K562 (cell line): ENCODE data around the gene MFSD6. TPM values are rescaled to one million over a fixed set of nuclear protein-coding genes. Genes with fewer than 3 reads are reported as not detected.

ENCODE experiments used
- ATAC-seq: fragments of 200-7000 bp; cut with Tn5 transposase; 3 replicates; pipeline ENCODE4 v1.9.1; 2020; ENCODE audit warnings: moderate library complexity
- BruUV-seq: library from RNA; stranded (reverse); fragments of 400-500 nt; replicated peaks from 2 replicates; lab custom pipeline; 2021; lab: Mats Ljungman, UMichigan
- CTCF ChIA-PET: fragments of 300-600 bp; formaldehyde crosslinking; extraction: SDS; loops from one replicate; lab custom pipeline; 2021; ENCODE audit warnings: low intra/inter-chr PET ratio; lab: Yijun Ruan, JAX
- POLR2A ChIA-PET: fragments of 300-600, 350-650 bp; sonication (Branson Sonifier 250); formaldehyde crosslinking; extraction: SDS; loops from one replicate; lab custom pipeline; 2021; ENCODE audit warnings: antibody characterized with exemption, inconsistent platforms; lab: Yijun Ruan, JAX
- DNase-seq, 4 experiments: peaks; one replicate each; pipeline versions ENCODE4 v3.0.0 to v3.0.0-alpha.2; 2011 to 2018; ENCODE audit warnings: low spot score in 3 of 4, mixed read lengths in 3 of 4; ENCODE audit errors: extremely low read depth in 1 of 4
- FAIRE-seq: peaks from 2 replicates; lab custom pipeline; 2011; peaks lifted over from hg19 to GRCh38; lab: Jason Lieb, UNC
- H2AFZ ChIP-seq: 2 replicates; pipeline ENCODE4 v1.6.0; 2011; ENCODE audit warnings: low read depth, low read length, control low read depth, inconsistent platforms
- H3K27ac ChIP-seq: fragments of 200-600 bp; 3 replicates; pipeline ENCODE4 v1.8.0; 2011; ENCODE audit warnings: low read depth, mild to moderate bottlenecking, control low read depth, inconsistent platforms, low read length, moderate library complexity, mixed read lengths; ENCODE audit errors: extremely low read depth
- H3K27me3 ChIP-seq, 2 experiments: fragments of 300-600 bp in 1 of 2; 2 replicates in 1 of 2; 3 replicates in 1 of 2; pipeline versions ENCODE4 v1.6.0 to v1.8.0; 2011; ENCODE audit warnings: inconsistent platforms in 2 of 2, low read length in 2 of 2, mild to moderate bottlenecking in 1 of 2, mixed read lengths in 1 of 2, moderate library complexity in 1 of 2; ENCODE audit not compliant: control insufficient read depth in 2 of 2, insufficient read depth in 2 of 2
- H3K36me3 ChIP-seq: fragments of 300-600 bp; 3 replicates; pipeline ENCODE4 v1.8.0; 2011; ENCODE audit warnings: mild to moderate bottlenecking, low read length, inconsistent platforms; ENCODE audit not compliant: control insufficient read depth, insufficient read depth
- H3K4me1 ChIP-seq, 2 experiments: fragments of 200-600 bp in 1 of 2; replicated peaks in 1 of 2; 2 replicates in 1 of 2; 3 replicates in 1 of 2; pipeline versions ENCODE4 v1.5.1 to v1.8.0; 2011; ENCODE audit warnings: inconsistent platforms in 2 of 2, low read length in 2 of 2, mild to moderate bottlenecking in 1 of 2, mixed read lengths in 1 of 2, moderate library complexity in 1 of 2; ENCODE audit not compliant: control insufficient read depth in 2 of 2, insufficient read depth in 2 of 2
- H3K4me2 ChIP-seq: 2 replicates; pipeline ENCODE4 v1.6.1; 2011; ENCODE audit warnings: low read length, control low read depth, inconsistent platforms, mixed read lengths; ENCODE audit not compliant: insufficient read depth
- H3K4me3 ChIP-seq: fragments of 200-600 bp; sonication (generic), shearing (Covaris generic); 2 replicates; pipeline ENCODE4 v1.5.1; 2016; ENCODE audit warnings: control low read depth, inconsistent platforms
- H3K79me2 ChIP-seq: fragments of 200-600 bp; 3 replicates; pipeline ENCODE4 v1.8.0; 2011; ENCODE audit warnings: low read length, inconsistent platforms; ENCODE audit not compliant: control insufficient read depth, insufficient read depth
- H3K9ac ChIP-seq, 2 experiments: 2 replicates each; pipeline versions ENCODE4 v1.6.0 to v1.6.1; 2011; ENCODE audit warnings: low read depth in 2 of 2, low read length in 2 of 2, control low read depth in 1 of 2, inconsistent platforms in 1 of 2, mild to moderate bottlenecking in 1 of 2, mixed read lengths in 1 of 2; ENCODE audit not compliant: insufficient read depth in 1 of 2
- H3K9me1 ChIP-seq: one replicate; pipeline ENCODE4 v1.6.0; 2011; ENCODE audit warnings: inconsistent platforms, mild to moderate bottlenecking, low read length, moderate library complexity; ENCODE audit not compliant: control insufficient read depth, insufficient read depth
- H3K9me3 ChIP-seq: replicated peaks from 2 replicates; pipeline ENCODE4 v1.5.1; 2011; ENCODE audit warnings: low read depth, low read length, inconsistent platforms; ENCODE audit not compliant: control insufficient read depth, insufficient read depth
- H4K20me1 ChIP-seq: replicated peaks from 2 replicates; pipeline ENCODE4 v1.6.1; 2011; ENCODE audit warnings: low read length, inconsistent platforms, mixed read lengths; ENCODE audit not compliant: control insufficient read depth, insufficient read depth
- CEBPB ChIP-seq: fragments of 450-650 bp; IDR thresholded peaks from 2 replicates; pipeline ENCODE4 v1.6.1; 2016; ENCODE audit warnings: missing genetic modification characterization, missing compliant biosample characterization
- ETV5 ChIP-seq: sonication (generic); formaldehyde crosslinking; IDR thresholded peaks from 2 replicates; pipeline ENCODE4 v1.4.0; 2020; ENCODE audit warnings: low read depth, mild to moderate bottlenecking, missing genetic modification reagents
- ETV6 ChIP-seq, 3 experiments: fragments of 150-350 bp in 1 of 3; sonication (generic) in 1 of 3; formaldehyde crosslinking in 1 of 3; IDR thresholded peaks; 2 replicates each; pipeline versions ENCODE4 v1.6.1 to v1.8.0; 2014 to 2022; ENCODE audit warnings: borderline replicate concordance in 2 of 3, low read depth in 2 of 3, antibody characterized with exemption in 1 of 3, low read length in 1 of 3, mild to moderate bottlenecking in 1 of 3, missing genetic modification reagents in 1 of 3
- MGA ChIP-seq: fragments of 450-650 bp; IDR thresholded peaks from 2 replicates; pipeline ENCODE4 v1.6.1; 2016; ENCODE audit warnings: mild to moderate bottlenecking, moderate library complexity
- PHTF2 ChIP-seq: fragments of 250-450 bp; sonication (Bioruptor Pico); IDR thresholded peaks from 2 replicates; pipeline ENCODE4 v1.5.0; 2021; ENCODE audit warnings: mild to moderate bottlenecking
- POLR2AphosphoS2 ChIP-seq: IDR thresholded peaks from 2 replicates; pipeline ENCODE4 v1.6.1; 2012; ENCODE audit warnings: low read length, improper control_type of control experiment
- TAF1 ChIP-seq: IDR thresholded peaks from 2 replicates; pipeline ENCODE4 v1.6.1; 2011; ENCODE audit warnings: mild to moderate bottlenecking, low read length, moderate library complexity; ENCODE audit not compliant: insufficient read depth, control insufficient read depth, severe bottlenecking; ENCODE audit errors: extremely low read depth
- U2AF2 ChIP-seq: fragments of 200-400 bp; formaldehyde crosslinking; optimal IDR thresholded peaks from 2 replicates; pipeline ENCODE3; 2017; ENCODE audit warnings: low read depth, mild to moderate bottlenecking, low read length
- ZNF780A ChIP-seq: fragments of 250-450 bp; sonication (Bioruptor Pico); IDR thresholded peaks from 2 replicates; pipeline ENCODE4 v1.5.0; 2021; ENCODE audit warnings: mild to moderate bottlenecking
- WGBS: fragments of 100-300 bp; shearing (Covaris generic); methylation state at CpG from one replicate; pipeline ENCODE4 v1.1.6; 2016; ENCODE audit warnings: low coverage, mixed read lengths; ENCODE audit not compliant: insufficient coverage; ENCODE audit errors: missing lambda C conversion rate; 5-methylcytosine and 5-hydroxymethylcytosine counted together
- in situ Hi-C: fragments of 300-500 bp; cut with MboI; formaldehyde crosslinking; loops from 4 replicates; pipeline ENCODE4 v1.15.0; 2018; ENCODE audit warnings: inconsistent platforms, mixed read lengths
- intact Hi-C: fragments of 100-400 bp; cut with micrococcal nuclease; formaldehyde crosslinking; loops from 2 replicates; pipeline ENCODE4 v1.14.2; 2022
- polyA plus RNA-seq, 8 experiments: library from polyadenylated mRNA; depleted of rRNA in 4 of 8; stranded (reverse) in 5 of 8; unstranded in 3 of 8; fragments of >200 nt; fragmentation: Nextera tagmentation in 2 of 8; fragmentation: Illumina TruSeq in 1 of 8; extraction: Ambion mirVana in 2 of 8; extraction: Trizol in 1 of 8; gene quantifications; 2 replicates each; pipeline versions ENCODE4 v1.2.1 to v1.2.3, GENCODE V29; 2011 to 2014; ENCODE audit warnings: inconsistent platforms in 1 of 8, missing spikeins in 1 of 8
- total RNA-seq, 7 experiments: library from RNA; depleted of rRNA in 6 of 7; stranded (reverse); fragments of >200 nt in 6 of 7; fragmentation: Illumina TruSeq in 2 of 7; extraction: Trizol in 2 of 7; gene quantifications; 2 replicates each; pipeline versions ENCODE4 v1.2.1 to v1.2.3, GENCODE V29; 2011 to 2021; ENCODE audit warnings: low replicate concordance in 1 of 7

The MFSD6 gene
- total and polyA plus RNA-seq, 9 of the 15 experiments (the other 6 are each of a cell fraction or from before 2014, with no cell fraction given): 1.1 to 7.9 (median 4.4) TPM

- no peaks in the 10 kb centered on the region for H3K9me1 ChIP-seq
- no TSS peak for BruUV-seq
- intact Hi-C loops: no loop called here
- H3K4me2 ChIP-seq: no peak overlapping the region
- DNase-seq (no peak), ATAC-seq (no peak), FAIRE-seq (no peak)
- in situ Hi-C loops: loop anchor here (10.0 kb wide), 1 partner anchor 417 kb away; no protein-coding TSS in a partner anchor
- H4K20me1 ChIP-seq: no peaks in the 10 kb centered on the region
- no peak overlapping the region for H2AFZ ChIP-seq
- WGBS: 73% methylated on average over 3 of the region's 3 CpGs
- H3K9ac ChIP-seq: no peak overlapping the region
- H3K27ac ChIP-seq: no peak overlapping the region
- TF ChIP-seq U2AF2 (no peak), POLR2AphosphoS2 (no peak), ETV6 (IDR thresholded peaks at IDR 0.05; ENCODE audit: borderline replicate concordance in 1 of 2, low read depth in 2 of 2, low read length in 1 of 2) (no peak), ETV6 (CRISPR knock-in tag; IDR thresholded peaks at IDR 0.05; ENCODE audit: borderline replicate concordance) (no peak), MGA (no peak), CEBPB (tag) (no peak), TAF1 (no peak), PHTF2 (CRISPR knock-in tag) (no peak), ETV5 (CRISPR knock-in tag) (no peak), ZNF780A (CRISPR knock-in tag) (no peak)
- peaks cover 0 to 4% of the 10 kb centered on the region in 2 experiments; a peak in 3 of 5 replicates for H3K4me1 ChIP-seq
- H3K79me2 ChIP-seq: no peaks in the 10 kb centered on the region
- no peaks in the 10 kb centered on the region; the same call in 2 of the 3 replicates for H3K36me3 ChIP-seq
- no peaks in the 10 kb centered on the region for H3K27me3 ChIP-seq
- CTCF ChIA-PET: no interaction called here
- POLR2A ChIA-PET: no interaction called here
- H3K4me3 ChIP-seq: no peak overlapping the region
- H3K9me3 ChIP-seq: no peaks in the 10 kb centered on the region
Measured at GRCh38 chr2:190501702-190502407, 93.7 kb downstream of the MFSD6 start.
